Mucosa of descending colon (tissue), 3 donors: ENCODE results near the gene NELFB. TPM values are rescaled to one million over a fixed set of nuclear protein-coding genes. Genes with fewer than 3 reads are reported as not detected.

Experiments used
- ATAC-seq: fragments of 200-7000 bp; cut with Tn5 transposase; one replicate; pipeline ENCODE4 v1.9.1; 2020; ENCODE audit warnings: mild to moderate bottlenecking, moderate library complexity
- DNase-seq, 3 donors: peaks; one replicate each; pipeline ENCODE4 v3.0.0-alpha.2; 2020
- H3K36me3 ChIP-seq: fragments of 200-600 bp; one replicate; pipeline ENCODE4 v1.8.0; 2021; ENCODE audit warnings: low read depth, mild to moderate bottlenecking
- H3K4me1 ChIP-seq: fragments of 200-600 bp; one replicate; pipeline ENCODE4 v1.8.0; 2021; ENCODE audit warnings: low read depth, mild to moderate bottlenecking
- H3K4me3 ChIP-seq: fragments of 200-600 bp; one replicate; pipeline ENCODE4 v1.8.0; 2021; ENCODE audit warnings: mild to moderate bottlenecking
- H3K9me3 ChIP-seq: fragments of 200-600 bp; one replicate; pipeline ENCODE4 v1.8.0; 2021; ENCODE audit warnings: mild to moderate bottlenecking
- CTCF ChIP-seq: fragments of 200-600 bp; IDR thresholded peaks from one replicate; pipeline ENCODE4 v1.8.0; 2022; ENCODE audit warnings: antibody characterized with exemption, mild to moderate bottlenecking
- intact Hi-C, 2 donors: fragments of 100-400 bp; cut with DNase I in 1 of 2; cut with micrococcal nuclease in 1 of 2; formaldehyde crosslinking; loops; one replicate each; pipeline versions ENCODE4 v1.11.0 to v1.11.1; 2022; cut with DNase I, micrococcal nuclease
- total RNA-seq, 3 donors: library from RNA; stranded (reverse); fragmentation: NEBNext Ultra II Directional in 2 of 3; extraction: Animal tissue kit (Norgen Biotek cat#: 25700) in 2 of 3; gene quantifications; one replicate each; pipeline versions ENCODE4 v1.2.1 to v1.2.4, GENCODE V29; 2021 to 2023
- donor health status: DM: no; HTN: no; CAD: no; lungs with moderate emphysema.
- donor health status: DM: no; HTN: no; CAD: no.
- donor health status: DM: no; HTN: yes; CAD: no.

The NELFB gene
- total RNA-seq, 3 donors from 2014 or later: 52.9 to 66.2 (median 60.5) TPM

DNA sequence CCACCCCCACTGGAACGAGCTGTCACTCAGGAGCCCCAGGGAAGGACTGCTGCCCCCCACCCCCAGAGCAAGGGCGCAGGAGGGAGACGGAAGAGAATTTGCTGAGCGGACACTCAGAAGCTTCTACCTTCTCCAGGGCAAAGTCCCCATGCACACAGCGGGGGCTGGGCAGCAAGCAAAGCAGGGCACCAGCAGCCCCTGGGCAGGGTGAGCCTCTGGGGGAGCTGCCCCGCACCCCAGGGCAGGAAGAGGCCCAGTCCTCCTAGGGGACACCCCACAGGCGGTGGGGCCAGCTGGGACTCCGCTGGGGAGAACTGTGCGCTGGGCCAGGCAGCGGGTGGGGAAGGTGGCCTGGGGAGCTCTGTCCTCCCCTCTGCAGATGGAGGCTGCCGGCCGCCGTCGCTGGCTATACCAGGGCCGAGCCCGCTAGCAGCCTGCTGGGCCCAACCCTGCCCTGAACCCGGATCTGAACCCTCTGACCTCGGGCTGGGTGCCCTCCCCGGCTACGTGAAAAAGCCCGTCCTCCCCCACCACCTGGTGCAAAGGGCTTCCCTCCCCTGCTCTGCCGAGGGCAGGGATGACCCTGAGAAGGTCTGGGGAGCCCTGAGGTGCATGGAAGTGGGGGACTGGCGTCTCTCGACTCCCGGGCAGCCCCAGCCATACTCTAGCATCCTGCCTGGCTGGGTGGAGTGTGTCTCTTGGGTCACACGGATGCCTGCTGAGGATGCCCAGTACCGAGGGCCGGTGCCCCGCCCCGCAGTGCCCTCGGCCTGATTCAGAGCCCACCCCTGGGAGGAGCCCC, 25.0 kb upstream of the NELFB start:
- TF ChIP-seq CTCF: no peak

DNA sequence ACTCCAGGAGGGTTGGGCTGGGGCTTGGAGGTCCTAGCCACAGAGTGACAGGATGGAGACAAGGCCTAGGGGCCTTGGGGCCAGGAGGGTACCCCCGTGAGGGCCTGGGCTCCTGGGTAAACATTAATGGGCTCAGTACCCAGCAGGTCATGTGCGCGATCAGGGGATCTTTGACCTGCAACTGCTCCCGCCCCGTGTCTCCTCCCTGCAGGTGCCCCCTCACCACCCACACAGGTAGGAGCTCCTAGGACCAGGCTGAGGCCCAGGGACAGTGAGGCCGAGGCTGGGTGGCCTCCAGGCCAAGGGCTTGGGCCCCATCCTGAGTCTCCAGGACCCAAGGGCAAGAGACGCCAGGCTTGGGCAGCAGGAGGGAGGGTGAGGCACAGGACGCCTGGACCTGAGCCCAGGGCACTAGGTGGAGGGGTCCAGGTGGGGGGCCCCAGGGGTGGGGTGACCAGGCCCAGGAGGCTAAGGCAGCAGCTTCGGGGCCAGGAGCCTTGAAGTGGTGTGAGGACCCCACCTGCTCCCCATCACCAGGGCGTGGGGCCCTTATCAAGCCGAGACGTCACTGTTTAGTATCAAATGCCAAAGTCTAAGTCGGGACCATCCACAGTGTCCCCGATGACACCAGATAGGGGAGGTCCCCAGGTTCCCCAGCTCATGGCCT, 24.3 kb upstream of the NELFB start, which contains the start of gene SLC34A3:
Gene SLC34A3 (plus strand): TSS at position 197 of the 667 bp plus-strand sequence. CDS start 802 bp downstream, outside the sequence.
- ATAC-seq (no peak), DNase-seq (no peak)
- Histone ChIP-seq H3K36me3 (no peaks in the 10 kb centered on the region), H3K4me3 (no peak within 1 kb of the TSS), H3K4me1 (peaks cover 25% of the 10 kb centered on the region), H3K9me3 (no peaks in the 10 kb centered on the region)
- intact Hi-C loops: no loop called here
- no peak for TF ChIP-seq CTCF

More for the DNA sequence above, 25.0 kb upstream of the NELFB start:
- ATAC-seq: peak; percentile 6
- peak in 1 of 3 donors; percentile 19 for DNase-seq
- peaks cover 24% of the 10 kb centered on the region for H3K4me1 ChIP-seq
- no peak overlapping the region for H3K4me3 ChIP-seq
- H3K36me3 ChIP-seq: no peaks in the 10 kb centered on the region
- H3K9me3 ChIP-seq: no peaks in the 10 kb centered on the region
- intact Hi-C loops: no loop called here

DNA sequence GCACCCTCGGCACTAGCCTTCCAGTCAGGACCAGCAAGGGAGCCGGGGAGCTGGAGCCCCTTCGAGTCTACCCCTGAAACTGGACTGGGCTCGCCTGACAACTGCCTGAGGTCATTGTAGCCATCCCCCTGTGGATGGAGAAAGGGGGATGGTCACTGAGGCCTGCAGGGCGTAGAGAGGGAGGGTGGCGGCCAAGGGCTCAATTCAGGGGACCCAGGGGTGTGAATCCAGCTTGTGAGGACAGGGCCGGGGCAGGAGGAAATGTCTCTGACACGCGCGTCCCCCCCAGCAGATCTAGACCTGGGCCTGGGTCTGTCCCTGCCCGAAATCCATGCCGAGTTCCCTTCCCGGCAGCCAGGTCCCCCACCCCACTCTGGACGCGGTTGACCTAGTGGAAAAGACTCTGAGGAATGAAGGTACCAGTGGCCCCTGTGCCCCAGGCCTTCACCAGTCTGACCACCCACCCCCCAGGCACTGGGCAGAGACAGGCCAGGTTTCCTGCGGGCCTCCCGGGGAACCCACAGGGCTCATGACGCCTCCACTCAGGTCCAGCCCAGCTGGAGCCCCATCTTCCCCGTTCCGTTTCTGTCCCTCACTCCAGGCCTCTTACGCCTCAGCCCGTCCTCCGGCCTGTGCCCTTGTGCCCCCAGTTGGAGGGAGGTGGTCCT, 23.6 kb upstream of the NELFB start:
- Histone ChIP-seq H3K9me3 (no peaks in the 10 kb centered on the region), H3K4me3 (no peak overlapping the region), H3K36me3 (no peaks in the 10 kb centered on the region), H3K4me1 (peaks cover 32% of the 10 kb centered on the region)
- TF ChIP-seq CTCF: no peak
- DNase-seq: no peak
- no peak for ATAC-seq
- intact Hi-C loops: no loop called here

DNA sequence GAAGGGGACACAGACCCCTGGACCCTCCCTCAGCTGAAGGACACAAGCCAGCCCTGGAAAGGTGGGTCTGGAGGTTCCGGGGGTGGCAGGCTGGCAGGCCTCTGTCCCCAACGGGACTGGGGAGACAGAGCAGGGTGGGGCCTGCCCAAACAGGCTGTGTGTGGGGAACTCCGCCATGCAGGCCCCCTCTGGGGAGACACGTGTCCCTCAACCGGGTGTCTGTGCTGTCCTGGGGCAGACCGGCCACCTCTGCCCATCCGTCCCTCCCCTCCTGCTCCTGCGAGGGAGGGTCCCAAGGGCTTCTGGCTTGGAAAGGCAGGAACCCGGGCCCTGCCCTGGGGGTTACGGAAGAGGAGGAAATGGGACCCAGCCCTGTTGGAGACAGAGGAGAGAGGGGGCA, 23.0 kb upstream of the NELFB start:
- no peak for TF ChIP-seq CTCF
- H3K4me3 ChIP-seq: no peak overlapping the region
- no peaks in the 10 kb centered on the region for H3K36me3 ChIP-seq
- DNase-seq: no peak
- no peaks in the 10 kb centered on the region for H3K9me3 ChIP-seq
- peaks cover 33% of the 10 kb centered on the region for H3K4me1 ChIP-seq
- intact Hi-C loops: no loop called here
- no peak for ATAC-seq

DNA sequence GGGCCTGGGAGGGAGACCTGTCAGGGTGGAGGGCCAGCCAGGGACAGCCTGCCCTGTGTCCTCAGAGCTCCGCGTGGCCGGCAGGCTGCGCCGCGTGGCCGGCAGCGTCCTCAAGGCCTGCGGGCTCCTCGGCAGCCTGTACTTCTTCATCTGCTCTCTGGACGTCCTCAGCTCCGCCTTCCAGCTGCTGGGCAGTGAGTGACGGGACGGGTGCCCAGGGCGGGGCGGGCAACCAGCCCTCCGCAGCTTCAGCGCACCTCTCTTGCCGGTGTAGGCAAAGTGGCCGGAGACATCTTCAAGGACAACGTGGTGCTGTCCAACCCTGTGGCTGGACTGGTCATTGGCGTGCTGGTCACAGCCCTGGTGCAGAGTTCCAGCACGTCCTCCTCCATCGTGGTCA, 22.6 kb upstream of the NELFB start:
- ATAC-seq: peak; percentile 21
- H3K36me3 ChIP-seq: no peaks in the 10 kb centered on the region
- DNase-seq: peak in 1 of 3 donors; percentile 41
- intact Hi-C loops: no loop called here
- H3K4me1 ChIP-seq: peaks cover 32% of the 10 kb centered on the region
- no peak overlapping the region for H3K4me3 ChIP-seq
- no peaks in the 10 kb centered on the region for H3K9me3 ChIP-seq
- no peak for TF ChIP-seq CTCF
